MM.1S (cell line): ENCODE results near the gene B9D2.
A peak's percentile ranks its signal among the peaks of the same experiment; 100 is the strongest.

Experiments used
- DNase-seq: peaks from one replicate; pipeline ENCODE4 v3.0.0-alpha.2; 2015
- H2AFZ ChIP-seq: fragments of 300-600 bp; sonication (generic); 2 replicates; pipeline ENCODE4 v1.6.0; 2016; ENCODE audit warnings: antibody characterized with exemption, low read length
- H3F3A ChIP-seq: fragments of 300-600 bp; sonication (generic); 2 replicates; pipeline ENCODE4 v1.6.1; 2016; ENCODE audit warnings: mild to moderate bottlenecking, antibody characterized with exemption, low read length, moderate library complexity, mixed read lengths; ENCODE audit not compliant: insufficient read depth
- H3K27ac ChIP-seq: fragments of 300-600 bp; sonication (generic); 2 replicates; pipeline ENCODE4 v1.5.1; 2016; ENCODE audit warnings: mild to moderate bottlenecking, low read length
- H3K27me3 ChIP-seq: fragments of 300-600 bp; sonication (generic); replicated peaks from 2 replicates; pipeline ENCODE4 v1.6.0; 2016; ENCODE audit warnings: low read length; ENCODE audit not compliant: insufficient read depth
- H3K36me3 ChIP-seq: fragments of 300-600 bp; sonication (generic); replicated peaks from 2 replicates; pipeline ENCODE4 v1.6.1; 2016; ENCODE audit warnings: mild to moderate bottlenecking, low read length, mixed read lengths; ENCODE audit not compliant: insufficient read depth
- H3K4me1 ChIP-seq: fragments of 300-600 bp; sonication (generic); 2 replicates; pipeline ENCODE4 v1.6.1; 2016; ENCODE audit warnings: low read length, mixed read lengths
- H3K4me2 ChIP-seq: fragments of 300-600 bp; sonication (generic); 2 replicates; pipeline ENCODE4 v1.6.0; 2016; ENCODE audit warnings: low read depth, low read length
- H3K4me3 ChIP-seq: fragments of 300-600 bp; sonication (generic); 2 replicates; pipeline ENCODE4 v1.5.1; 2016; ENCODE audit warnings: low read length, mixed read lengths
- H3K79me2 ChIP-seq: fragments of 300-600 bp; sonication (generic); 2 replicates; pipeline ENCODE4 v1.6.1; 2016; ENCODE audit warnings: mixed run types, low read length, mixed read lengths
- H3K9ac ChIP-seq: fragments of 300-600 bp; sonication (generic); 2 replicates; pipeline ENCODE4 v1.6.1; 2016; ENCODE audit warnings: low read length, mixed read lengths
- H3K9me2 ChIP-seq: fragments of 300-600 bp; sonication (generic); replicated peaks from 2 replicates; pipeline ENCODE4 v1.6.1; 2016; ENCODE audit warnings: mild to moderate bottlenecking, low read length, mixed read lengths; ENCODE audit not compliant: insufficient read depth
- H3K9me3 ChIP-seq: fragments of 300-600 bp; sonication (generic); replicated peaks from 2 replicates; pipeline ENCODE4 v1.6.1; 2016; ENCODE audit warnings: mild to moderate bottlenecking, low read length, mixed read lengths; ENCODE audit not compliant: insufficient read depth
- H4K20me1 ChIP-seq: fragments of 300-600 bp; sonication (generic); 2 replicates; pipeline ENCODE4 v1.6.1; 2016; ENCODE audit warnings: mild to moderate bottlenecking, low read length, moderate library complexity, mixed read lengths; ENCODE audit not compliant: insufficient read depth
- CTCF ChIP-seq: fragments of 300-600 bp; sonication (generic); IDR thresholded peaks from 2 replicates; pipeline ENCODE4 v1.5.1; 2016; ENCODE audit warnings: antibody characterized with exemption, low read length, mixed read lengths
- EZH2 ChIP-seq: fragments of 300-600 bp; sonication (generic); optimal IDR thresholded peaks from 2 replicates; pipeline ENCODE3; 2017; ENCODE audit warnings: low read depth, mild to moderate bottlenecking, antibody characterized with exemption, low read length, mixed read lengths
- EZH2phosphoT487 ChIP-seq: fragments of 300-600 bp; sonication (generic); IDR thresholded peaks from 2 replicates; pipeline ENCODE4 v1.6.1; 2018; ENCODE audit warnings: antibody characterized with exemption, low read length

The B9D2 gene

GRCh38 chr19:41311613-41312012 lies 52.3 kb downstream of the B9D2 start:
- Histone ChIP-seq H3K9ac (no peak overlapping the region), H3F3A (peaks cover 26% of the 10 kb centered on the region), H3K9me2 (no peaks in the 10 kb centered on the region), H3K4me3 (no peak overlapping the region), H3K27me3 (no peaks in the 10 kb centered on the region), H3K4me2 (peak overlapping the region; percentile 90; the same call in 1 of the 2 replicates), H3K36me3 (no peaks in the 10 kb centered on the region; the same call in 1 of the 2 replicates), H3K4me1 (peaks cover 27% of the 10 kb centered on the region), H4K20me1 (no peaks in the 10 kb centered on the region), H3K79me2 (peaks cover 67% of the 10 kb centered on the region), H3K9me3 (no peaks in the 10 kb centered on the region), H2AFZ (no peak overlapping the region), H3K27ac (no peak overlapping the region)
- no peak for TF ChIP-seq EZH2
- TF ChIP-seq EZH2phosphoT487: no peak
- no peak for TF ChIP-seq CTCF
- no peak for DNase-seq

DNA sequence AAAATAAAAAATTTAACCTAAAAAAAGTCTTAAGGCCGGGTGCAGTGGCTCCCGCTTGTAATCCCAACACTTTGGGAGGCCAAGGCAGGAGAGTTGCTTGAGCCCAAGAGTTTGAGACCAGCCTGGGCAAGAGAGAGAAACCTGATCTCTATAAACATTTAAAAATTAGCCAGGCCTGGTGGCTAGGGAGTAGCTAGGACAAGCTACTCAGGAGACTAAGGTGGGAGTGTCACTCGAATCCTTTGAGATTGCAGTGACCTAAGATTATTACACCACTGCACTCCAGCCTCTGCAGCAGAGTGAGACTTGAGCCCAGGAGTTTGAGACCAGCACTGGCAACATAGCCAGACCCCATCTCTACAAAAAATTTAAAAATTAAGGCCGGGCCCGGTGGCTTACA lies 52.9 kb downstream of the B9D2 start:
- peak overlapping the region; percentile 90 for H3K4me2 ChIP-seq
- H3K4me1 ChIP-seq: peaks cover 32% of the 10 kb centered on the region
- DNase-seq: no peak
- H3F3A ChIP-seq: peaks cover 32% of the 10 kb centered on the region
- no peaks in the 10 kb centered on the region for H3K9me3 ChIP-seq
- H3K79me2 ChIP-seq: peaks cover 70% of the 10 kb centered on the region
- peak overlapping the region; percentile 96; the same call in 1 of the 2 replicates for H3K9ac ChIP-seq
- H3K36me3 ChIP-seq: no peaks in the 10 kb centered on the region; the same call in 1 of the 2 replicates
- H2AFZ ChIP-seq: no peak overlapping the region
- H4K20me1 ChIP-seq: no peaks in the 10 kb centered on the region
- no peaks in the 10 kb centered on the region for H3K27me3 ChIP-seq
- peak overlapping the region; percentile 94 for H3K4me3 ChIP-seq
- H3K9me2 ChIP-seq: no peaks in the 10 kb centered on the region
- H3K27ac ChIP-seq: no peak overlapping the region
- TF ChIP-seq EZH2 (no peak), EZH2phosphoT487 (no peak), CTCF (no peak)

DNA sequence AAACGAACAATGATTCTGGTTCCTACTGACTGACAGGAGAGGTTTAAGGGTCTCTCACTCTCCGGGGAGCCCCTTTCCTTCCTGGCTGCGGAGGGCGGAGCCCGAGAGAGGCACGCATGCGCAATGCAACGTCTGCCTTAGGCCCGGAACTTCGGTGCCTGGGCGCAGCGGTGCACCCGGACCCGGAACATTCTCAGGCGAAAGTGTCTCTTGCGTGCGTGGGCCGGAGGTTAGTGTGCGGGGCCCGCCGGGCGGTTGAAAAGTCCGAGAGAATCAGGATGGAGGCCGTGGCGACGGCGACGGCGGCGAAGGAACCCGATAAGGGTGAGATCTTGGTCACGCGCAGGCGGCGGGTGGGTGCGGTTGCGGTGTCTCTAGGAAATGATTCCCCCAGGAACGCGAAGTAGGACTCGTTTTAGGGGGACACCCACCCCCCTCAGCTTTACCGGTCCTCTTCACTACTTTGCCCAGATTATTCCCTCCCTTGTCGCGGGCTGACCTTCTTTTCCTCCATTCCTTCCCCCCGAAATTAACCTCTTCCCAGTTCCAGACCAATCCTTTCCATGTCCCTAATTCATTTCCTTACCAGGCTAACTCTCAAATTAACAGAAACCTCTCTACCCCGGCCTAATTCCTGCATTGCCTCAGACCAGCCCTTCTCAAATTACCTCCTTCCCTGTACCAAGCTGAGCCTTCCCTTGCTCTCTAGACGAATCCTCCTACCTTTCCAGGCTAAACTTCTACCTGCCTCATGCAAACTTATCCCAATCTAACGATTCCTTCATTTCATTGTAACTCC lies 53.7 kb downstream of the B9D2 start, which contains the start of gene CCDC97:
CCDC97 (plus strand) TSS at position 140 of the 799 bp plus-strand sequence; CDS start at position 279, 139 bp downstream.
- peak within 1 kb of the TSS; percentile 90 for H3K4me2 ChIP-seq
- H3K4me3 ChIP-seq: peak within 1 kb of the TSS; percentile 94
- no peaks in the 10 kb centered on the region for H3K27me3 ChIP-seq
- peak within 1 kb of the TSS; percentile 90; the same call in 1 of the 2 replicates for H3K27ac ChIP-seq
- peaks cover 32% of the 10 kb centered on the region for H3F3A ChIP-seq
- peak within 1 kb of the TSS; percentile 96 for H3K9ac ChIP-seq
- H3K79me2 ChIP-seq: peaks cover 65% of the 10 kb centered on the region
- H3K4me1 ChIP-seq: peaks cover 36% of the 10 kb centered on the region
- H2AFZ ChIP-seq: peak within 1 kb of the TSS; percentile 78
- H3K9me3 ChIP-seq: no peaks in the 10 kb centered on the region
- H4K20me1 ChIP-seq: no peaks in the 10 kb centered on the region
- no peaks in the 10 kb centered on the region for H3K9me2 ChIP-seq
- no peaks in the 10 kb centered on the region; the same call in 1 of the 2 replicates for H3K36me3 ChIP-seq
- peak; percentile 87 for DNase-seq
- TF ChIP-seq EZH2phosphoT487: no peak
- TF ChIP-seq CTCF: no peak
- no peak for TF ChIP-seq EZH2
